ENCODE data around the gene FPGS. TPM values are rescaled to one million over a fixed set of nuclear protein-coding genes. Genes with fewer than 3 reads are reported as not detected.

The FPGS gene
- total and polyA plus RNA-seq, 4 donors = 20.4 to 61.1 (median 42.7) TPM

DNA sequence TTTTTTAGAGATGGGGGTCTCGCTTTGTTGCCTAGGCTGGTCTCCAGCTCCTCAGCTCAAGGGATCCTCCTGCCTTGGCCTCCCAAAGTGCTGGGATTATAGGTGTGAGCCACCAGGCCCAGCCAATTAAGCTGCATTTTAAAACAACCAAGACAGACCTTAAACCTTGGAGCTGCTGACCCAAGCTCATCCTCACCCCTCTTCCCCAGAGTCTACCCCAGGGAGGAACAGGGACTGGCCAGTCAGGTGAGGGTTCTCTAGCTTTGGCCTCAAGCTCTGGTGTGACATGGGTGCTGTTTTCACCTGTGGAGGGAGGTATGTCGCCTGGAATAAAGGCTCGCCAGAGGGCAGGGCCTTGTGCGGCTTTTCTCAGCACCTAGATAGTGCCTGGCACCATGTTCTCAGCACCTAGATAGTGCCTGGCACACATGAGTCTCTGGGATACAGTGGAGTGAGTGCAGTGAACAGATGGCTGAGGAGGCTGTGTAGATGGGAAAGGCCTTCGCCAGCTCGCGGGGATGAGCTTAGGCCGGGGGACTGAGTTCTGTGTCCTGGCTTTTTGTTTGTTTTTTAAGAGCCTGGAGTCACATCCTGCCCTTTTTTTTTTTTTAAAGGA lies 9.5 kb upstream of the FPGS start:
- Histone ChIP-seq H3K9ac (ENCODE audit: low read depth in 1 of 2, low read length in 2 of 2) (peak overlapping the region in 1 of 2 donors; percentile 88), H3K4me3 (ENCODE audit: low read depth in 1 of 3, low read length in 3 of 3) (no peak overlapping the region), H3K4me1 (ENCODE audit: control insufficient read depth in 4 of 4, insufficient read depth in 4 of 4, low read length in 3 of 4) (peaks cover 28 to 87% (median 70%) of the 10 kb centered on the region in 4 donors), H3K9me3 (ENCODE audit: control insufficient read depth in 4 of 4, low read length in 3 of 4) (no peaks in the 10 kb centered on the region), H3K27me3 (ENCODE audit: control insufficient read depth in 4 of 4, insufficient read depth in 4 of 4, low read length in 3 of 4) (no peaks in the 10 kb centered on the region), H3K27ac (ENCODE audit: low read depth in 1 of 2, low read length in 2 of 2) (peak overlapping the region; percentile 49 to 89), H3K36me3 (ENCODE audit: control insufficient read depth in 4 of 4, insufficient read depth in 3 of 4, low read depth in 1 of 4, low read length in 3 of 4) (peaks cover 7 to 17% (median 14%) of the 10 kb centered on the region in 4 donors)
- WGBS = 50% methylated on average over 8 of the region's 8 CpGs
- DNase-seq (ENCODE audit: low spot score) = no peak
- TF ChIP-seq SP1 (IDR thresholded peaks at IDR 0.05) = no peak
- peak; percentile 25 for TF ChIP-seq YY1 (IDR thresholded peaks at IDR 0.05)

DNA sequence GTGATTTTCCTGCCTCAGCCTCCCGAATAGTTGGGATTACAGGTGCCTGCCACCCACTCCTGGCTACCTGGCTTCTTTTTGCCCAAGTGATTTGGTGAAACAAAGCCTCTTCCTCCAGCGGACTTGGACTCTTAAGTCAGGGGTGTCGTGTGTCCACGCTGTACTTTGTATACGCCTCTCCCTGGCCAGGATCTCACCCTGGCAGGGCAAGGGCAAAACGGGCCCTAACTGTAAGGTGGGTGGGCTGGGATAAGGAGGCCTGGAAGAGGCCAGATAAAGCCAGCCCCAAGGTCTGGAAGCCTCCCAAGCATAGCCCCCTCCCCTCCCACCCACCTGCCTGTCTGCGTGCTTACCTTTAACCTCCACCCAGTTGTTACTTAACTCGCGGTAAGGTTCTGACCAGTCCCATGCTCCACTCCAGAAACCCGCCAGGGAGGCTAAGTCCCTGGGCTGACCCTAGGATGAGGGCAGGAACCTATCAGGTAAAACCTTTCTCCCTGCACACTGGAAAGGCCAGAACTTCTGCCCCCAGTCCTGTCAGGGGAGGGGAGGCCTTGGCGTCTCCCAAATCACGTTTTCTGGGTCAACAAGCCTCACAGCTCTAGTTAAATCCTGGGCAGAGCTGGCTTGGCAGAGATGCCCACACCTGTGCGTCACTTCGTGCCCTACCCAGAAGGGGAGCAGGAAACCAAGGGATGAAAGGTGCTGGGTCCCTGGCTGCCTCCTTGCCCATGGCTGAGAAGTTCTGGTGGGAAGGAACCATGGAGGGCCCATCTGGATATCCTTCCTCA lies 8.5 kb upstream of the FPGS start:
- Histone ChIP-seq H3K27ac (ENCODE audit: low read depth in 1 of 2, low read length in 2 of 2) (peak overlapping the region; percentile 81 to 89), H3K4me3 (ENCODE audit: low read depth in 1 of 3, low read length in 3 of 3) (no peak overlapping the region), H3K4me1 (ENCODE audit: control insufficient read depth in 4 of 4, insufficient read depth in 4 of 4, low read length in 3 of 4) (peaks cover 28 to 87% (median 68%) of the 10 kb centered on the region in 4 donors), H3K9ac (ENCODE audit: low read depth in 1 of 2, low read length in 2 of 2) (peak overlapping the region in 1 of 2 donors; percentile 88), H3K27me3 (ENCODE audit: control insufficient read depth in 4 of 4, insufficient read depth in 4 of 4, low read length in 3 of 4) (no peaks in the 10 kb centered on the region), H3K36me3 (ENCODE audit: control insufficient read depth in 4 of 4, insufficient read depth in 3 of 4, low read depth in 1 of 4, low read length in 3 of 4) (peaks cover 4 to 16% (median 9%) of the 10 kb centered on the region in 4 donors), H3K9me3 (ENCODE audit: control insufficient read depth in 4 of 4, low read length in 3 of 4) (no peaks in the 10 kb centered on the region)
- 30% methylated on average over 14 of the region's 14 CpGs for WGBS
- DNase-seq (ENCODE audit: low spot score) = no peak
- TF ChIP-seq FOXA2 (IDR thresholded peaks at IDR 0.05) (peak; percentile 76), TAF1 (conservative IDR thresholded peaks at IDR 0.05) (no peak), HNF4G (IDR thresholded peaks at IDR 0.05) (no peak), JUND (IDR thresholded peaks at IDR 0.05) (peak; percentile 42 to 46), YY1 (IDR thresholded peaks at IDR 0.05) (peak; percentile 46), RAD21 (IDR thresholded peaks at IDR 0.05) (peak; percentile 8 to 24), HNF4A (conservative IDR thresholded peaks at IDR 0.05) (peak; percentile 63 to 79), RXRA (IDR thresholded peaks at IDR 0.05) (peak; percentile 87 to 96), NR2F2 (IDR thresholded peaks at IDR 0.05) (peak; percentile 32), SP1 (IDR thresholded peaks at IDR 0.05) (peak; percentile 75), FOXA1 (IDR thresholded peaks at IDR 0.05) (peak; percentile 69), GABPA (IDR thresholded peaks at IDR 0.05 in 1 of 2, conservative IDR thresholded peaks at IDR 0.05 in 1 of 2) (peak in 1 of 2 donors; percentile 50), EGR1 (IDR thresholded peaks at IDR 0.05; ENCODE audit: low read depth in 2 of 2) (peak in 1 of 2 donors; percentile 20)
- TF ChIP-seq, protein P1, sequence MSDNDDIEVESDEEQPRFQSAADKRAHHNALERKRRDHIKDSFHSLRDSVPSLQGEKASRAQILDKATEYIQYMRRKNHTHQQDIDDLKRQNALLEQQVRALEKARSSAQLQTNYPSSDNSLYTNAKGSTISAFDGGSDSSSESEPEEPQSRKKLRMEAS (IDR thresholded peaks at IDR 0.05) = no peak
- TF ChIP-seq, protein P2, sequence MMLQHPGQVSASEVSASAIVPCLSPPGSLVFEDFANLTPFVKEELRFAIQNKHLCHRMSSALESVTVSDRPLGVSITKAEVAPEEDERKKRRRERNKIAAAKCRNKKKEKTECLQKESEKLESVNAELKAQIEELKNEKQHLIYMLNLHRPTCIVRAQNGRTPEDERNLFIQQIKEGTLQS (IDR thresholded peaks at IDR 0.05) = no peak
- TF ChIP-seq, protein P3, sequence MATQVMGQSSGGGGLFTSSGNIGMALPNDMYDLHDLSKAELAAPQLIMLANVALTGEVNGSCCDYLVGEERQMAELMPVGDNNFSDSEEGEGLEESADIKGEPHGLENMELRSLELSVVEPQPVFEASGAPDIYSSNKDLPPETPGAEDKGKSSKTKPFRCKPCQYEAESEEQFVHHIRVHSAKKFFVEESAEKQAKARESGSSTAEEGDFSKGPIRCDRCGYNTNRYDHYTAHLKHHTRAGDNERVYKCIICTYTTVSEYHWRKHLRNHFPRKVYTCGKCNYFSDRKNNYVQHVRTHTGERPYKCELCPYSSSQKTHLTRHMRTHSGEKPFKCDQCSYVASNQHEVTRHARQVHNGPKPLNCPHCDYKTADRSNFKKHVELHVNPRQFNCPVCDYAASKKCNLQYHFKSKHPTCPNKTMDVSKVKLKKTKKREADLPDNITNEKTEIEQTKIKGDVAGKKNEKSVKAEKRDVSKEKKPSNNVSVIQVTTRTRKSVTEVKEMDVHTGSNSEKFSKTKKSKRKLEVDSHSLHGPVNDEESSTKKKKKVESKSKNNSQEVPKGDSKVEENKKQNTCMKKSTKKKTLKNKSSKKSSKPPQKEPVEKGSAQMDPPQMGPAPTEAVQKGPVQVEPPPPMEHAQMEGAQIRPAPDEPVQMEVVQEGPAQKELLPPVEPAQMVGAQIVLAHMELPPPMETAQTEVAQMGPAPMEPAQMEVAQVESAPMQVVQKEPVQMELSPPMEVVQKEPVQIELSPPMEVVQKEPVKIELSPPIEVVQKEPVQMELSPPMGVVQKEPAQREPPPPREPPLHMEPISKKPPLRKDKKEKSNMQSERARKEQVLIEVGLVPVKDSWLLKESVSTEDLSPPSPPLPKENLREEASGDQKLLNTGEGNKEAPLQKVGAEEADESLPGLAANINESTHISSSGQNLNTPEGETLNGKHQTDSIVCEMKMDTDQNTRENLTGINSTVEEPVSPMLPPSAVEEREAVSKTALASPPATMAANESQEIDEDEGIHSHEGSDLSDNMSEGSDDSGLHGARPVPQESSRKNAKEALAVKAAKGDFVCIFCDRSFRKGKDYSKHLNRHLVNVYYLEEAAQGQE (IDR thresholded peaks at IDR 0.05) = no peak
- TF ChIP-seq, protein P4, sequence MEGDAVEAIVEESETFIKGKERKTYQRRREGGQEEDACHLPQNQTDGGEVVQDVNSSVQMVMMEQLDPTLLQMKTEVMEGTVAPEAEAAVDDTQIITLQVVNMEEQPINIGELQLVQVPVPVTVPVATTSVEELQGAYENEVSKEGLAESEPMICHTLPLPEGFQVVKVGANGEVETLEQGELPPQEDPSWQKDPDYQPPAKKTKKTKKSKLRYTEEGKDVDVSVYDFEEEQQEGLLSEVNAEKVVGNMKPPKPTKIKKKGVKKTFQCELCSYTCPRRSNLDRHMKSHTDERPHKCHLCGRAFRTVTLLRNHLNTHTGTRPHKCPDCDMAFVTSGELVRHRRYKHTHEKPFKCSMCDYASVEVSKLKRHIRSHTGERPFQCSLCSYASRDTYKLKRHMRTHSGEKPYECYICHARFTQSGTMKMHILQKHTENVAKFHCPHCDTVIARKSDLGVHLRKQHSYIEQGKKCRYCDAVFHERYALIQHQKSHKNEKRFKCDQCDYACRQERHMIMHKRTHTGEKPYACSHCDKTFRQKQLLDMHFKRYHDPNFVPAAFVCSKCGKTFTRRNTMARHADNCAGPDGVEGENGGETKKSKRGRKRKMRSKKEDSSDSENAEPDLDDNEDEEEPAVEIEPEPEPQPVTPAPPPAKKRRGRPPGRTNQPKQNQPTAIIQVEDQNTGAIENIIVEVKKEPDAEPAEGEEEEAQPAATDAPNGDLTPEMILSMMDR (IDR thresholded peaks at IDR 0.05; ENCODE audit: low read depth, low read length, missing input control) = no peak
- TF ChIP-seq, protein P5, sequence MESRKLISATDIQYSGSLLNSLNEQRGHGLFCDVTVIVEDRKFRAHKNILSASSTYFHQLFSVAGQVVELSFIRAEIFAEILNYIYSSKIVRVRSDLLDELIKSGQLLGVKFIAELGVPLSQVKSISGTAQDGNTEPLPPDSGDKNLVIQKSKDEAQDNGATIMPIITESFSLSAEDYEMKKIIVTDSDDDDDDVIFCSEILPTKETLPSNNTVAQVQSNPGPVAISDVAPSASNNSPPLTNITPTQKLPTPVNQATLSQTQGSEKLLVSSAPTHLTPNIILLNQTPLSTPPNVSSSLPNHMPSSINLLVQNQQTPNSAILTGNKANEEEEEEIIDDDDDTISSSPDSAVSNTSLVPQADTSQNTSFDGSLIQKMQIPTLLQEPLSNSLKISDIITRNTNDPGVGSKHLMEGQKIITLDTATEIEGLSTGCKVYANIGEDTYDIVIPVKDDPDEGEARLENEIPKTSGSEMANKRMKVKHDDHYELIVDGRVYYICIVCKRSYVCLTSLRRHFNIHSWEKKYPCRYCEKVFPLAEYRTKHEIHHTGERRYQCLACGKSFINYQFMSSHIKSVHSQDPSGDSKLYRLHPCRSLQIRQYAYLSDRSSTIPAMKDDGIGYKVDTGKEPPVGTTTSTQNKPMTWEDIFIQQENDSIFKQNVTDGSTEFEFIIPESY (IDR thresholded peaks at IDR 0.05) = peak; percentile 72

Data from liver (tissue), 9 donors.